ENCODE measurements around the gene CALML5.

CALML5 gene

GRCh38 chr10:5529702-5530411 lies 30.5 kb upstream of the CALML5 start:
- DNase-seq (ENCODE audit: low read depth): no peak
- H3K4me3 ChIP-seq (ENCODE audit: control insufficient read depth, low read depth, low read length): no peak overlapping the region
- no peak for TF ChIP-seq CTCF (conservative IDR thresholded peaks at IDR 0.05; ENCODE audit: control insufficient read depth, insufficient read depth, low read depth, low read length)

GRCh38 chr10:5528989-5529701 lies 29.8 kb upstream of the CALML5 start:
- no peak for DNase-seq (ENCODE audit: low read depth)
- no peak for TF ChIP-seq CTCF (conservative IDR thresholded peaks at IDR 0.05; ENCODE audit: control insufficient read depth, insufficient read depth, low read depth, low read length)
- H3K4me3 ChIP-seq (ENCODE audit: control insufficient read depth, low read depth, low read length): no peak overlapping the region

- no peak for DNase-seq (ENCODE audit: low read depth)
- H3K4me3 ChIP-seq (ENCODE audit: control insufficient read depth, low read depth, low read length): no peak overlapping the region
- no peak for TF ChIP-seq CTCF (conservative IDR thresholded peaks at IDR 0.05; ENCODE audit: control insufficient read depth, insufficient read depth, low read depth, low read length)
Observed at GRCh38 chr10:5527332-5528200, 28.2 kb upstream of the CALML5 start.

GRCh38 chr10:5526691-5527331 lies 27.4 kb upstream of the CALML5 start:
- no peak overlapping the region for H3K4me3 ChIP-seq (ENCODE audit: control insufficient read depth, low read depth, low read length)
- DNase-seq (ENCODE audit: low read depth): no peak
- TF ChIP-seq CTCF (conservative IDR thresholded peaks at IDR 0.05; ENCODE audit: control insufficient read depth, insufficient read depth, low read depth, low read length): no peak

- DNase-seq (ENCODE audit: low read depth): peak; percentile 58
- H3K4me3 ChIP-seq (ENCODE audit: control insufficient read depth, low read depth, low read length): no peak overlapping the region
- TF ChIP-seq CTCF (conservative IDR thresholded peaks at IDR 0.05; ENCODE audit: control insufficient read depth, insufficient read depth, low read depth, low read length): no peak
Observed at GRCh38 chr10:5525561-5526341, 26.4 kb upstream of the CALML5 start.

All from fibroblast of mammary gland (primary cell).